GM12872 (cell line): ENCODE measurements around the gene PKD2.

ENCODE experiments used
- CTCF ChIP-seq: IDR thresholded peaks from 3 replicates; pipeline ENCODE4 v1.5.1; 2011; ENCODE audit warnings: low read depth, mild to moderate bottlenecking, low read length, moderate library complexity; ENCODE audit not compliant: insufficient read depth

PKD2 gene

GRCh38 chr4:88033309-88033708 is 25.9 kb downstream of the PKD2 start:
- TF ChIP-seq CTCF: peak; percentile 55

GRCh38 chr4:88035292-88035691 is 27.9 kb downstream of the PKD2 start:
- TF ChIP-seq CTCF: no peak

- TF ChIP-seq CTCF: no peak
Observed at GRCh38 chr4:88037447-88037846, 30.0 kb downstream of the PKD2 start.

- TF ChIP-seq CTCF: no peak
Observed at GRCh38 chr4:88037936-88038335, 30.5 kb downstream of the PKD2 start.

- TF ChIP-seq CTCF: no peak
Observed at GRCh38 chr4:88040707-88041106, 33.3 kb downstream of the PKD2 start.

- no peak for TF ChIP-seq CTCF
Observed at GRCh38 chr4:88041626-88042025, 34.2 kb downstream of the PKD2 start.

- TF ChIP-seq CTCF: no peak
Observed at GRCh38 chr4:88043001-88043400, 35.6 kb downstream of the PKD2 start.
